Aorta (tissue), 5 donors: ENCODE results near the gene STK32B. TPM values are rescaled to one million over a fixed set of nuclear protein-coding genes. Genes with fewer than 3 reads are reported as not detected.

Experiments used
- ATAC-seq: fragments of 200-7000 bp; cut with Tn5 transposase; one replicate; pipeline ENCODE4 v1.9.1; 2022; ENCODE audit warnings: moderate library complexity; ENCODE audit not compliant: low FRiP score
- DNase-seq, 2 donors: peaks; one replicate each; pipeline ENCODE4 v3.0.0-alpha.2; 2020
- H3K27ac ChIP-seq, 2 donors: one replicate each; pipeline ENCODE4 v1.5.1; 2013; ENCODE audit warnings: low read length in 2 of 2, mild to moderate bottlenecking in 2 of 2, moderate library complexity in 2 of 2, control low read depth in 1 of 2, inconsistent platforms in 1 of 2, low read depth in 1 of 2
- H3K27me3 ChIP-seq, 2 donors: one replicate each; pipeline ENCODE4 v1.6.1; 2013; ENCODE audit warnings: control low read depth in 1 of 2, low read length in 1 of 2, mild to moderate bottlenecking in 1 of 2, moderate library complexity in 1 of 2; ENCODE audit not compliant: insufficient read depth in 2 of 2, control insufficient read depth in 1 of 2
- H3K36me3 ChIP-seq, 2 donors: one replicate each; pipeline ENCODE4 v1.6.1; 2013; ENCODE audit warnings: control low read depth in 1 of 2, low read length in 1 of 2, mild to moderate bottlenecking in 1 of 2; ENCODE audit not compliant: insufficient read depth in 2 of 2, control insufficient read depth in 1 of 2
- H3K4me1 ChIP-seq, 2 donors: one replicate each; pipeline ENCODE4 v1.6.1; 2013; ENCODE audit warnings: low read length in 2 of 2, control low read depth in 1 of 2, mild to moderate bottlenecking in 1 of 2, moderate library complexity in 1 of 2; ENCODE audit not compliant: insufficient read depth in 2 of 2, control insufficient read depth in 1 of 2
- H3K4me3 ChIP-seq, 2 donors: one replicate each; pipeline ENCODE4 v1.5.1; 2013; ENCODE audit warnings: low read length in 2 of 2, control low read depth in 1 of 2, mild to moderate bottlenecking in 1 of 2
- H3K9me3 ChIP-seq: one replicate; pipeline ENCODE4 v1.6.1; 2013; ENCODE audit warnings: mild to moderate bottlenecking, low read length; ENCODE audit not compliant: control insufficient read depth
- WGBS, 2 donors: extraction: QIAGEN DNeasy Blood & Tissue Kit; methylation state at CpG; one replicate each; pipeline ENCODE4 v1.1.7; 2013; 5-methylcytosine and 5-hydroxymethylcytosine counted together
- intact Hi-C, 2 donors: fragments of 100-400 bp; cut with DNase I; formaldehyde crosslinking; loops; one replicate each; pipeline versions ENCODE4 v1.14.2 to v1.15.0; 2022
- polyA plus RNA-seq, 2 donors: library from polyadenylated mRNA; stranded (reverse); fragments of 200-250 nt; gene quantifications; one replicate each; pipeline ENCODE4 v1.2.3, GENCODE V29; 2013
- total RNA-seq, 2 donors: library from RNA; stranded (reverse); fragmentation: NEBNext Ultra II Directional; extraction: Animal tissue kit (Norgen Biotek cat#: 25700); gene quantifications; one replicate each; pipeline ENCODE4 v1.2.1, GENCODE V29; 2021
- donor health status: healthy with polysubstance abuse.
- donor health status: Bipolar disorder and iron deficiency.
- donor health status: DM: no; HTN: no; CAD: no.
- donor health status: DM: no; HTN: no; CAD: no.
- donor health status: DM: yes; HTN: yes; CAD: no.

Gene STK32B
- total and polyA plus RNA-seq, 4 donors = 0.63 to 4.1 (median 1.9) TPM

GRCh38 chr4:5469151-5469775 lies 418.0 kb downstream of the STK32B start:
- ATAC-seq (no peak), DNase-seq (no peak)
- intact Hi-C loops = no loop called here
- Histone ChIP-seq H3K4me1 (no peaks in the 10 kb centered on the region), H3K27me3 (no peaks in the 10 kb centered on the region), H3K27ac (no peak overlapping the region), H3K4me3 (no peak overlapping the region), H3K36me3 (no peaks in the 10 kb centered on the region), H3K9me3 (no peaks in the 10 kb centered on the region)
- 86 to 87% methylated on average over 8 of the region's 8 CpGs for WGBS, 2 donors

GRCh38 chr4:5469861-5470260 lies 418.6 kb downstream of the STK32B start:
- Histone ChIP-seq H3K36me3 (no peaks in the 10 kb centered on the region), H3K27me3 (no peaks in the 10 kb centered on the region), H3K27ac (no peak overlapping the region), H3K9me3 (no peaks in the 10 kb centered on the region), H3K4me3 (no peak overlapping the region), H3K4me1 (no peaks in the 10 kb centered on the region)
- 75 to 80% methylated on average over 5 of the region's 5 CpGs for WGBS, 2 donors
- DNase-seq (no peak), ATAC-seq (no peak)
- intact Hi-C loops = no loop called here

- intact Hi-C loops = no loop called here
- no peaks in the 10 kb centered on the region for H3K9me3 ChIP-seq
- no peaks in the 10 kb centered on the region for H3K36me3 ChIP-seq
- DNase-seq (no peak), ATAC-seq (no peak)
- H3K4me1 ChIP-seq = no peaks in the 10 kb centered on the region
- 72 to 73% methylated on average over 13 of the region's 13 CpGs for WGBS, 2 donors
- H3K27me3 ChIP-seq = no peaks in the 10 kb centered on the region
- no peak overlapping the region for H3K4me3 ChIP-seq
- H3K27ac ChIP-seq = no peak overlapping the region
Measured at GRCh38 chr4:5470318-5471198, 419.3 kb downstream of the STK32B start.

GRCh38 chr4:5471206-5471605 lies 419.9 kb downstream of the STK32B start:
- Histone ChIP-seq H3K4me3 (no peak overlapping the region), H3K27ac (no peak overlapping the region), H3K27me3 (no peaks in the 10 kb centered on the region), H3K9me3 (no peaks in the 10 kb centered on the region), H3K36me3 (no peaks in the 10 kb centered on the region), H3K4me1 (no peaks in the 10 kb centered on the region)
- ATAC-seq (no peak), DNase-seq (no peak)
- 78% methylated on average over 7 of the region's 7 CpGs for WGBS, 2 donors
- intact Hi-C loops = no loop called here

GRCh38 chr4:5471691-5472090 lies 420.4 kb downstream of the STK32B start:
- intact Hi-C loops = no loop called here
- 88 to 91% methylated on average over 7 of the region's 7 CpGs for WGBS, 2 donors
- Histone ChIP-seq H3K36me3 (no peaks in the 10 kb centered on the region), H3K4me1 (no peaks in the 10 kb centered on the region), H3K27me3 (no peaks in the 10 kb centered on the region), H3K27ac (no peak overlapping the region), H3K9me3 (no peaks in the 10 kb centered on the region), H3K4me3 (no peak overlapping the region)
- DNase-seq (no peak), ATAC-seq (no peak)

GRCh38 chr4:5472160-5472591 lies 420.9 kb downstream of the STK32B start:
- Histone ChIP-seq H3K36me3 (no peaks in the 10 kb centered on the region), H3K27me3 (no peaks in the 10 kb centered on the region), H3K4me1 (no peaks in the 10 kb centered on the region), H3K9me3 (no peaks in the 10 kb centered on the region), H3K4me3 (no peak overlapping the region), H3K27ac (no peak overlapping the region)
- no peak for DNase-seq
- intact Hi-C loops = no loop called here
- WGBS, 2 donors = 90 to 92% methylated on average over 6 of the region's 6 CpGs
- no peak for ATAC-seq

GRCh38 chr4:5473125-5473524 lies 421.8 kb downstream of the STK32B start:
- H3K9me3 ChIP-seq = no peaks in the 10 kb centered on the region
- DNase-seq (no peak), ATAC-seq (no peak)
- H3K27ac ChIP-seq = no peak overlapping the region
- no peaks in the 10 kb centered on the region for H3K36me3 ChIP-seq
- H3K4me1 ChIP-seq = no peaks in the 10 kb centered on the region
- 81 to 92% methylated on average over 5 of the region's 5 CpGs for WGBS, 2 donors
- no peaks in the 10 kb centered on the region for H3K27me3 ChIP-seq
- intact Hi-C loops = no loop called here
- no peak overlapping the region for H3K4me3 ChIP-seq

GRCh38 chr4:5474756-5475155 lies 423.5 kb downstream of the STK32B start:
- DNase-seq (no peak), ATAC-seq (no peak)
- 94 to 97% methylated on average over 9 of the region's 9 CpGs for WGBS, 2 donors
- no peaks in the 10 kb centered on the region for H3K27me3 ChIP-seq
- no peak overlapping the region for H3K27ac ChIP-seq
- no peaks in the 10 kb centered on the region for H3K9me3 ChIP-seq
- H3K36me3 ChIP-seq = no peaks in the 10 kb centered on the region
- intact Hi-C loops = no loop called here
- H3K4me3 ChIP-seq = no peak overlapping the region
- H3K4me1 ChIP-seq = no peaks in the 10 kb centered on the region

GRCh38 chr4:5477613-5478012 lies 426.3 kb downstream of the STK32B start:
- no peak for DNase-seq
- Histone ChIP-seq H3K4me3 (no peak overlapping the region), H3K4me1 (no peaks in the 10 kb centered on the region), H3K36me3 (no peaks in the 10 kb centered on the region), H3K27me3 (no peaks in the 10 kb centered on the region), H3K27ac (no peak overlapping the region), H3K9me3 (no peaks in the 10 kb centered on the region)
- ATAC-seq = no peak
- intact Hi-C loops = no loop called here
- 80 to 85% methylated on average over 8 of the region's 8 CpGs for WGBS, 2 donors
